Mesenchymal stem cell (in vitro differentiated cells and primary cell): ENCODE results near the gene CAPRIN2.
A peak's percentile ranks its signal among the peaks of the same experiment; 100 is the strongest.

ENCODE experiments used
- DNase-seq: peaks from one replicate; pipeline ENCODE4 v3.0.0-alpha.2; 2013
- H2AFZ ChIP-seq: one replicate; pipeline ENCODE4 v1.6.1; 2013; ENCODE audit warnings: low read depth, mild to moderate bottlenecking, control low read depth, inconsistent platforms, low read length, moderate library complexity
- H2AK5ac ChIP-seq: 2 replicates; pipeline ENCODE4 v1.6.1; 2013; ENCODE audit warnings: low read length, moderate library complexity, mild to moderate bottlenecking, inconsistent platforms; ENCODE audit not compliant: severe bottlenecking
- H2BK120ac ChIP-seq: one replicate; pipeline ENCODE4 v1.6.1; 2013; ENCODE audit warnings: low read depth, mild to moderate bottlenecking, inconsistent platforms, low read length, moderate library complexity
- H2BK12ac ChIP-seq, 2 experiments: one replicate each; pipeline ENCODE4 v1.6.1; 2013; ENCODE audit warnings: inconsistent platforms in 2 of 2, low read length in 2 of 2, mild to moderate bottlenecking in 2 of 2, moderate library complexity in 2 of 2, control low read depth in 1 of 2
- H2BK15ac ChIP-seq: one replicate; pipeline ENCODE4 v1.6.1; 2013; ENCODE audit warnings: mild to moderate bottlenecking, low read depth, inconsistent platforms; ENCODE audit not compliant: poor library complexity, severe bottlenecking
- H2BK5ac ChIP-seq: 2 replicates; pipeline ENCODE4 v1.6.1; 2013; ENCODE audit warnings: low read depth, mild to moderate bottlenecking, low read length, control low read depth, inconsistent platforms; ENCODE audit not compliant: poor library complexity, severe bottlenecking
- H3K14ac ChIP-seq, 2 experiments: one replicate each; pipeline ENCODE4 v1.6.1; 2013; ENCODE audit warnings: inconsistent platforms in 2 of 2, low read length in 2 of 2, control low read depth in 1 of 2, mild to moderate bottlenecking in 1 of 2, moderate library complexity in 1 of 2
- H3K18ac ChIP-seq, 2 experiments: one replicate each; pipeline ENCODE4 v1.6.1; 2013; ENCODE audit warnings: inconsistent platforms in 2 of 2, low read length in 2 of 2, control low read depth in 1 of 2, low read depth in 1 of 2, mild to moderate bottlenecking in 1 of 2
- H3K23ac ChIP-seq, 2 experiments: one replicate each; pipeline ENCODE4 v1.6.1; 2013; ENCODE audit warnings: inconsistent platforms in 2 of 2, low read length in 2 of 2, mild to moderate bottlenecking in 2 of 2, moderate library complexity in 2 of 2, control low read depth in 1 of 2
- H3K27ac ChIP-seq: 2 replicates; pipeline ENCODE4 v1.5.1; 2013; ENCODE audit warnings: mild to moderate bottlenecking, moderate library complexity, low read length, control low read depth, inconsistent platforms; ENCODE audit not compliant: poor library complexity, severe bottlenecking
- H3K27me3 ChIP-seq, 2 experiments: 2 replicates each; pipeline versions ENCODE4 v1.6.1 to v1.7.0; 2013; ENCODE audit warnings: low read length in 2 of 2, mild to moderate bottlenecking in 2 of 2, moderate library complexity in 2 of 2, control low read depth in 1 of 2, inconsistent platforms in 1 of 2; ENCODE audit not compliant: control insufficient read depth in 1 of 2, insufficient read depth in 1 of 2
- H3K36me3 ChIP-seq, 2 experiments: 2 replicates each; pipeline versions ENCODE4 v1.6.1 to v1.7.0; 2013; ENCODE audit warnings: low read length in 2 of 2, control low read depth in 1 of 2, inconsistent platforms in 1 of 2, low read depth in 1 of 2, mild to moderate bottlenecking in 1 of 2; ENCODE audit not compliant: insufficient read depth in 2 of 2, control insufficient read depth in 1 of 2
- H3K4ac ChIP-seq, 2 experiments: one replicate each; pipeline ENCODE4 v1.6.1; 2013; ENCODE audit warnings: inconsistent platforms in 2 of 2, low read length in 2 of 2, mild to moderate bottlenecking in 2 of 2, moderate library complexity in 2 of 2, control low read depth in 1 of 2, low read depth in 1 of 2
- H3K4me1 ChIP-seq: 2 replicates; pipeline ENCODE4 v1.6.1; 2013; ENCODE audit warnings: low read depth, low read length, control low read depth; ENCODE audit not compliant: control insufficient read depth, insufficient read depth
- H3K4me2 ChIP-seq: 2 replicates; pipeline ENCODE4 v1.6.1; 2013; ENCODE audit warnings: low read length, mild to moderate bottlenecking, inconsistent platforms; ENCODE audit not compliant: poor library complexity, severe bottlenecking
- H3K4me3 ChIP-seq, 2 experiments: 2 replicates each; pipeline versions ENCODE4 v1.5.1 to v1.7.0; 2013; ENCODE audit warnings: low read length in 2 of 2, mild to moderate bottlenecking in 2 of 2, control low read depth in 1 of 2, low read depth in 1 of 2; ENCODE audit not compliant: insufficient read depth in 1 of 2
- H3K79me1 ChIP-seq: replicated peaks from 2 replicates; pipeline ENCODE4 v1.6.1; 2013; ENCODE audit warnings: mild to moderate bottlenecking, control low read depth, low read length, inconsistent platforms; ENCODE audit not compliant: poor library complexity, severe bottlenecking
- H3K9ac ChIP-seq: 2 replicates; pipeline ENCODE4 v1.7.0; 2013; ENCODE audit warnings: mild to moderate bottlenecking, low read length, moderate library complexity
- H3K9me3 ChIP-seq: 2 replicates; pipeline ENCODE4 v1.7.0; 2013; ENCODE audit warnings: mild to moderate bottlenecking, low read length; ENCODE audit not compliant: control insufficient read depth
- H4K8ac ChIP-seq: one replicate; pipeline ENCODE4 v1.6.1; 2013; ENCODE audit warnings: inconsistent platforms, mild to moderate bottlenecking, low read length, moderate library complexity
- H4K91ac ChIP-seq: one replicate; pipeline ENCODE4 v1.6.1; 2013; ENCODE audit warnings: mild to moderate bottlenecking, low read length, inconsistent platforms
- WGBS: methylation state at CpG from one replicate; pipeline ENCODE4 v1.1.7; 2013; ENCODE audit warnings: mixed read lengths; 5-methylcytosine and 5-hydroxymethylcytosine counted together

CAPRIN2 gene

GRCh38 chr12:30696103-30696408 lies 58.7 kb downstream of the CAPRIN2 start:
- no peak overlapping the region for H3K14ac ChIP-seq
- H2BK15ac ChIP-seq: no peak overlapping the region
- 8% methylated on average over 3 of the region's 6 CpGs for WGBS
- H4K8ac ChIP-seq: peak overlapping the region; percentile 97
- peaks cover 7% of the 10 kb centered on the region for H3K4me1 ChIP-seq
- H3K27ac ChIP-seq: no peak overlapping the region
- H3K9ac ChIP-seq: peak overlapping the region; percentile 91
- no peaks in the 10 kb centered on the region for H3K9me3 ChIP-seq
- no peak overlapping the region for H2BK120ac ChIP-seq
- H2BK12ac ChIP-seq: no peak overlapping the region
- H3K23ac ChIP-seq: no peak overlapping the region
- DNase-seq: no peak
- H2AK5ac ChIP-seq: no peak overlapping the region
- H3K79me1 ChIP-seq: peaks cover 6% of the 10 kb centered on the region
- H4K91ac ChIP-seq: peak overlapping the region; percentile 23
- peak overlapping the region; percentile 66 for H2AFZ ChIP-seq
- H3K4ac ChIP-seq: peak overlapping the region in 1 of 2 experiments; percentile 47
- H2BK5ac ChIP-seq: no peak overlapping the region
- H3K4me2 ChIP-seq: peak overlapping the region; percentile 41
- no peaks in the 10 kb centered on the region for H3K27me3 ChIP-seq
- H3K36me3 ChIP-seq: no peaks in the 10 kb centered on the region
- peak overlapping the region; percentile 45 to 86 for H3K4me3 ChIP-seq
- H3K18ac ChIP-seq: peak overlapping the region in 1 of 2 experiments; percentile 82

- Histone ChIP-seq H3K4me3 (peak within 1 kb of the TSS; percentile 86 to 94), H2AK5ac (peak within 1 kb of the TSS; percentile 2), H2BK12ac (no peak within 1 kb of the TSS), H3K4me2 (peak within 1 kb of the TSS; percentile 55), H3K4me1 (peaks cover 7% of the 10 kb centered on the region), H3K36me3 (no peaks in the 10 kb centered on the region), H4K8ac (peak within 1 kb of the TSS; percentile 97), H3K9me3 (no peaks in the 10 kb centered on the region), H3K18ac (peak within 1 kb of the TSS; percentile 41 to 98), H3K27me3 (no peaks in the 10 kb centered on the region), H2BK5ac (no peak within 1 kb of the TSS), H3K79me1 (peaks cover 6% of the 10 kb centered on the region), H3K14ac (peak within 1 kb of the TSS in 1 of 2 experiments; percentile 88), H2BK15ac (peak within 1 kb of the TSS; percentile 54), H2AFZ (peak within 1 kb of the TSS; percentile 66), H3K27ac (no peak within 1 kb of the TSS), H2BK120ac (peak within 1 kb of the TSS; percentile 6), H3K23ac (peak within 1 kb of the TSS; percentile 2 to 30), H4K91ac (peak within 1 kb of the TSS; percentile 84), H3K9ac (peak within 1 kb of the TSS; percentile 91), H3K4ac (peak within 1 kb of the TSS; percentile 82 to 92)
- WGBS: 1% methylated on average over 57 of the region's 71 CpGs
- DNase-seq: peak; percentile 95
Measured at GRCh38 chr12:30695199-30696102, 59.3 kb downstream of the CAPRIN2 start, which contains the start of gene IPO8. TSS of gene IPO8 (minus strand) at chr12:30695869. CDS start at chr12:30695647, 222 bp downstream.

GRCh38 chr12:30694412-30695198 lies 60.1 kb downstream of the CAPRIN2 start:
- Histone ChIP-seq H2BK12ac (no peak overlapping the region), H3K9me3 (no peaks in the 10 kb centered on the region), H3K18ac (no peak overlapping the region), H3K79me1 (peaks cover 9% of the 10 kb centered on the region), H3K4me2 (peak overlapping the region; percentile 55), H2AFZ (no peak overlapping the region), H3K23ac (no peak overlapping the region), H3K14ac (no peak overlapping the region), H3K4me3 (peak overlapping the region; percentile 86 to 94), H2BK15ac (no peak overlapping the region), H3K27ac (no peak overlapping the region), H3K27me3 (no peaks in the 10 kb centered on the region), H3K4ac (peak overlapping the region in 1 of 2 experiments; percentile 92), H4K8ac (no peak overlapping the region), H2AK5ac (no peak overlapping the region), H2BK120ac (no peak overlapping the region), H4K91ac (no peak overlapping the region), H3K4me1 (peaks cover 7% of the 10 kb centered on the region), H2BK5ac (no peak overlapping the region), H3K36me3 (peaks cover 0 to 4% of the 10 kb centered on the region in 2 experiments), H3K9ac (peak overlapping the region; percentile 91)
- peak; percentile 58 for DNase-seq
- 7% methylated on average over 12 of the region's 16 CpGs for WGBS

GRCh38 chr12:30692470-30692869 lies 62.3 kb downstream of the CAPRIN2 start:
- no peak overlapping the region for H4K91ac ChIP-seq
- H3K36me3 ChIP-seq: peaks cover 0 to 12% of the 10 kb centered on the region in 2 experiments
- H4K8ac ChIP-seq: no peak overlapping the region
- H2AK5ac ChIP-seq: no peak overlapping the region
- no peak overlapping the region for H3K14ac ChIP-seq
- no peak overlapping the region for H3K4me2 ChIP-seq
- peaks cover 7% of the 10 kb centered on the region for H3K4me1 ChIP-seq
- H3K23ac ChIP-seq: no peak overlapping the region
- no peaks in the 10 kb centered on the region for H3K9me3 ChIP-seq
- WGBS: 94% methylated on average over 4 of the region's 5 CpGs
- H3K9ac ChIP-seq: peak overlapping the region; percentile 76
- no peak overlapping the region for H2BK5ac ChIP-seq
- H2BK15ac ChIP-seq: no peak overlapping the region
- no peak overlapping the region for H3K27ac ChIP-seq
- H2BK120ac ChIP-seq: no peak overlapping the region
- peaks cover 11% of the 10 kb centered on the region for H3K79me1 ChIP-seq
- peak overlapping the region in 1 of 2 experiments; percentile 86 for H3K4me3 ChIP-seq
- no peak overlapping the region for H3K4ac ChIP-seq
- H2AFZ ChIP-seq: no peak overlapping the region
- DNase-seq: peak; percentile 3
- no peak overlapping the region for H2BK12ac ChIP-seq
- no peaks in the 10 kb centered on the region for H3K27me3 ChIP-seq
- peak overlapping the region in 1 of 2 experiments; percentile 80 for H3K18ac ChIP-seq
